ENCODE data around the gene AP5S1.

The AP5S1 gene

DNA sequence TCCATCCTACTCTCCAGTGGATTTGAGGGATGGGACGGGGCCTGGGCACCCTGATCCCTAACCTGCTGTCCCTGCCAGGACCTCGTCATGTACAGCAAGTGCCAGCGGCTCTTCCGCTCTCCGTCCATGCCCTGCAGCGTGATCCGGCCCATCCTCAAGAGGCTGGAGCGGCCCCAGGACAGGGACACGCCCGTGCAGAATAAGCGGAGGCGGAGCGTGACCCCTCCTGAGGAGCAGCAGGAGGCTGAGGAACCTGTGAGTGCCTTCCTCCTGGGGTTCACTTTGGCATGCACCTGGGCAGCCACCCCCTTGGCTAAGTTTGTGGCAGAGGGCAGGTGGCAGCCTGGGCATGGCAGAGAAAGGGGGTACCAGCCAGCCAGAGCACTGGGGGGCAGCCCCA is 18.5 kb upstream of the AP5S1 start:
- no peak for FAIRE-seq
- no peak for DNase-seq (ENCODE audit: insufficient read length)
- no peak for TF ChIP-seq POLR2A (IDR thresholded peaks at IDR 0.05; ENCODE audit: low read depth, low read length)
- TF ChIP-seq TAF1 (IDR thresholded peaks at IDR 0.05; ENCODE audit: borderline replicate concordance, low read depth, low read length), result no peak
- no peak for TF ChIP-seq POLR2AphosphoS5 (IDR thresholded peaks at IDR 0.05; ENCODE audit: low read depth, low read length)

DNA sequence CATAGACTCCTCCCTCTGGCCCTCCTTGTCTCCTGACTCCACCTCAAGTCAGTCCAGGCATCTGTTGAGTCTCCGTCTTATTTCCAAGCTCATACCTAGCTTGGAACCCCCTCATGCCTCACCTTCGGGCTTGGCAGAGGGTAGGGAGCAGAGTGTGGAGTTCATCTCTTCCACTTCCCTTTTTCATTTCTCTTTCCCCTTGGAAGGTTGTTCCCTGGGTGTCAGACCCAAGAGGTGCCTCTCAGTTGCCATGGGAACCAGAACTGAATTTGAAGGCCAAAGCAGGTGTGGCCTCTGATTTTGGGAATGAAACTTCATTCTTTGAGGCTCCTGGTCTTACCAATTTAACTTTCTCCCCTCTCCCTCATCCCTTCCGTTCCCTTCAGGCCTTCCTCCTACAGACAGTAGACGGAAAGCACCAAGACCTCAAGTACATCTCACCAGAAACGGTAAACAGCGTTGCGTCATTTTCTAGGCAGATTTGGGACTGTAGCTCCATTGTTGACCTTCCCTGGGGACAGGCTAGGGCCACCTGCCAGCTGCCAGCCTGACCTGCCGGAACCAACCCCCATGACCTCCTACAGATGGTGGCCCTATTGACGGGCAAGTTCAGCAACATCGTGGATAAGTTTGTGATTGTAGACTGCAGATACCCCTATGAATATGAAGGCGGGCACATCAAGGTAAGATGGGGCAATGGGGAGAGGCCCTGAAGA is 17.7 kb upstream of the AP5S1 start:
- TF ChIP-seq POLR2A (IDR thresholded peaks at IDR 0.05; ENCODE audit: low read depth, low read length) (no peak), POLR2AphosphoS5 (IDR thresholded peaks at IDR 0.05; ENCODE audit: low read depth, low read length) (no peak), TAF1 (IDR thresholded peaks at IDR 0.05; ENCODE audit: borderline replicate concordance, low read depth, low read length) (no peak)
- FAIRE-seq (no peak), DNase-seq (ENCODE audit: insufficient read length) (no peak)

DNA sequence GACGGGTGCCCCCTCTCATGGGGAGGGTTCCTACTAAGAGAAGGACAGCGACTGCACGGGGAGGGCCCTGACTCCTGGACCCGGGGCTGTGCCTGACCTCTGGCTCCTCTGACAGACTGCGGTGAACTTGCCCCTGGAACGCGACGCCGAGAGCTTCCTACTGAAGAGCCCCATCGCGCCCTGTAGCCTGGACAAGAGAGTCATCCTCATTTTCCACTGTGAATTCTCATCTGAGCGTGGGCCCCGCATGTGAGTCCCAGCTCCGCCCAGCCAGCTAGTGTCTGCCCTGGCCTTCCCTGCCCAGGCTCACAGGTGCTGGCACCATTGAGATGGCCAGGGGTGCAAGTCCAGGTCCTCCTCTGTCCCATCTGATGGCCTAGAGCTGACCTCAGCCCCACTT is 17.1 kb upstream of the AP5S1 start:
- no peak for TF ChIP-seq TAF1 (IDR thresholded peaks at IDR 0.05; ENCODE audit: borderline replicate concordance, low read depth, low read length)
- TF ChIP-seq POLR2A (IDR thresholded peaks at IDR 0.05; ENCODE audit: low read depth, low read length), result no peak
- no peak for TF ChIP-seq POLR2AphosphoS5 (IDR thresholded peaks at IDR 0.05; ENCODE audit: low read depth, low read length)
- DNase-seq (ENCODE audit: insufficient read length) (no peak), FAIRE-seq (no peak)

DNA sequence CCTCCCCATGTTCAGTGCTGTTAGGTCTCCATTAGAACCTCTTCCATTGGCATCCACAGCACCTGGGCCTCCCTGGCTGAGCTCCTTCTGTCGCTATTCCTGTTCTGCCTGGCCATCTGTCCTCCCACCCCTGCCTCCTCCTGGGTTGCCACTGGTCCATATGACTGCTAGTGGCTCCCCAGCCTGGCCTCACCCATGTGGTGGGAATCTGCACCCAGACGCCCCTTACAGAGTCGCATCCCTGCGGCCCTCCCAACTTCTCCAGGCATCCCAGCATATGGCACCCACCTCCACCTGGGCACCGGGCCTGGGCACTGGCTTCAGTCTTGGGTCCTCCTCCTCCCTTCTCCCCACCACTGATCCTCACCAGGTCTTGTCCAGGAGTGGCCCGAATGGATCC is 16.5 kb upstream of the AP5S1 start:
- DNase-seq (ENCODE audit: insufficient read length) (no peak), FAIRE-seq (no peak)
- TF ChIP-seq POLR2A (IDR thresholded peaks at IDR 0.05; ENCODE audit: low read depth, low read length) (no peak), POLR2AphosphoS5 (IDR thresholded peaks at IDR 0.05; ENCODE audit: low read depth, low read length) (no peak), TAF1 (IDR thresholded peaks at IDR 0.05; ENCODE audit: borderline replicate concordance, low read depth, low read length) (no peak)

DNA sequence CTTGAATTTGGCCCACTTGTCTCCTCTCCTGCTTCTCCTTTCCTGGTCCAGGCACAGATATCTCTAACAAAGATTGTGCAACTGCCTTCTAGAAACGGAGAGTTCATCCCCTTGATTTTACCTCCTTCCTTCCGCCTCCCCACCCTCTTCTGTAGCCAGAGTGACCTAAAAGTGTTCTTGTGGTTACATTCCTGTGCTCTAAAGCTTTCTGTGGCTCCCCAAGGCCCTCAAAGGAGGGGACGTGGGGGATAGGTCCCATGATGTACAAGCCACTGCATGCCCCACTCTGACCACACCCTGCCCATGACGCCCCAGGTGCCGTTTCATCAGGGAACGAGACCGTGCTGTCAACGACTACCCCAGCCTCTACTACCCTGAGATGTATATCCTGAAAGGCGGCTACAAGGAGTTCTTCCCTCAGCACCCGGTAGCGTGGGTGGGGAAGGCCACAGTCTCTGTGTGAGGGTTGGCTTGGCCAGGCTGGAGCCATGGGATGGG is 16.0 kb upstream of the AP5S1 start:
- no peak for FAIRE-seq
- no peak for TF ChIP-seq POLR2A (IDR thresholded peaks at IDR 0.05; ENCODE audit: low read depth, low read length)
- no peak for TF ChIP-seq TAF1 (IDR thresholded peaks at IDR 0.05; ENCODE audit: borderline replicate concordance, low read depth, low read length)
- no peak for TF ChIP-seq POLR2AphosphoS5 (IDR thresholded peaks at IDR 0.05; ENCODE audit: low read depth, low read length)
- no peak for DNase-seq (ENCODE audit: insufficient read length)

DNA sequence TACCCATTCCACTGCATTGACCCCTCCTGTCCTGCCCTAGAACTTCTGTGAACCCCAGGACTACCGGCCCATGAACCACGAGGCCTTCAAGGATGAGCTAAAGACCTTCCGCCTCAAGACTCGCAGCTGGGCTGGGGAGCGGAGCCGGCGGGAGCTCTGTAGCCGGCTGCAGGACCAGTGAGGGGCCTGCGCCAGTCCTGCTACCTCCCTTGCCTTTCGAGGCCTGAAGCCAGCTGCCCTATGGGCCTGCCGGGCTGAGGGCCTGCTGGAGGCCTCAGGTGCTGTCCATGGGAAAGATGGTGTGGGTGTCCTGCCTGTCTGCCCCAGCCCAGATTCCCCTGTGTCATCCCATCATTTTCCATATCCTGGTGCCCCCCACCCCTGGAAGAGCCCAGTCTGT is 15.6 kb upstream of the AP5S1 start:
- DNase-seq (ENCODE audit: insufficient read length) (no peak), FAIRE-seq (no peak)
- no peak for TF ChIP-seq TAF1 (IDR thresholded peaks at IDR 0.05; ENCODE audit: borderline replicate concordance, low read depth, low read length)
- no peak for TF ChIP-seq POLR2AphosphoS5 (IDR thresholded peaks at IDR 0.05; ENCODE audit: low read depth, low read length)
- TF ChIP-seq POLR2A (IDR thresholded peaks at IDR 0.05; ENCODE audit: low read depth, low read length), result no peak

DNA sequence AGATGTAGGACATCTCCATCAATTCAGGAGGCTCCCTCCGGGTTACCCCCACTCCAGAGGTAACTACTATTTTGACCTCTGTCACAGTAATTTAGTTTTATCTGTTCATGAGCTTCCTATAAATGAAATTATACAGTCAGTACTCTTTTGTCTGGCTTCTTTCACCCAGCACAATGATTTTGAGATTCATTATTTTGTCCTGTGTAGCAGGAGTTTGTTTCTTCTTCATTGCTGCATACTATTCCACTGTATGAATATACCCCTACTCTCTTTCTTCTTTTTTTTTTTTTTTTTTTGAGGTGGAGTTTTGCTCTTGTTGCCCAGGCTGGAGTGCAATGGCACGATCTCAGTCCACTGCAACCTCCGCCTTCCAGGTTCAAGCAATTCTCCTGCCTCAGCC is 11.8 kb upstream of the AP5S1 start:
- TF ChIP-seq TAF1 (IDR thresholded peaks at IDR 0.05; ENCODE audit: borderline replicate concordance, low read depth, low read length) (no peak), POLR2A (IDR thresholded peaks at IDR 0.05; ENCODE audit: low read depth, low read length) (no peak), POLR2AphosphoS5 (IDR thresholded peaks at IDR 0.05; ENCODE audit: low read depth, low read length) (no peak)
- no peak for FAIRE-seq
- DNase-seq (ENCODE audit: insufficient read length), result no peak

DNA sequence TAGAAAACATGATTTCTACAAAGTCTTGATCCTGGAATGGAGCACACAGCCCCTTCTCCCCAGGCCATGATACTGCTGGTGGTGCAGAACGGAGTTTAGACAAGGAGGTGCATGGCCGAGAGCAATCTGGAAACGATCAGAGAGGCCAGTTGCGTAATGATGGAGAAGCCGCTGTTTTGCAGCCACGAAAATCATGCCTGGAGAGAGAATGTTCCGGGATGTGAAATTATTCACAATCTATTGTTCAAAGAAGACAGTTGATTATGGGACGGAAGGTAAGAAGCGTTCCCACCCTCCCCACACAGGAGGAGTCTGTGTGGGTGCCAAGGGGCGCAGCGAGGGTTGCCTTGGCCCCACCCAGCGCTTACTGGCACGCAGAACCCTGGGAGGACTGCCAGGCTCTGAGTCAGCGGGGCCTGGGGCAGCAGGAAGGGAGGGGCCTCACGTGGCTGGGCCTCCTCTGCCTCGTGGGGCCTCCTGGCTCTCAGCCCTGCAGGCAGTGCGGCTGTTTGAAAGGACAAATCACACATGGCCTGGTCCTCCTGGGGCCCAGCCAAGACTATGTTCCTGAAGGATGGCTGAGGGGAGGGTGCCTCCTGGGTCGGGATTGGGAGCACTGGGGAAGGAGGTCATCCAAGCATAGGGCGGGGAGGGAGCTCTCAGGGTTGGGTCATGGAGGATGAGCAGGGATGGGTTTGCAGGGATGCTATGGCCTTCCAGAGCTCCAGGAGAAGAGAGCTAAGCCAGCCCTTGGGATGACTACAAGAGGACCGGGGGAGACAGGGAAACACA is 8.7 kb upstream of the AP5S1 start:
- FAIRE-seq (no peak), DNase-seq (ENCODE audit: insufficient read length) (no peak)
- TF ChIP-seq TAF1 (IDR thresholded peaks at IDR 0.05; ENCODE audit: borderline replicate concordance, low read depth, low read length) (no peak), POLR2A (IDR thresholded peaks at IDR 0.05; ENCODE audit: low read depth, low read length) (no peak), POLR2AphosphoS5 (IDR thresholded peaks at IDR 0.05; ENCODE audit: low read depth, low read length) (no peak)

DNA sequence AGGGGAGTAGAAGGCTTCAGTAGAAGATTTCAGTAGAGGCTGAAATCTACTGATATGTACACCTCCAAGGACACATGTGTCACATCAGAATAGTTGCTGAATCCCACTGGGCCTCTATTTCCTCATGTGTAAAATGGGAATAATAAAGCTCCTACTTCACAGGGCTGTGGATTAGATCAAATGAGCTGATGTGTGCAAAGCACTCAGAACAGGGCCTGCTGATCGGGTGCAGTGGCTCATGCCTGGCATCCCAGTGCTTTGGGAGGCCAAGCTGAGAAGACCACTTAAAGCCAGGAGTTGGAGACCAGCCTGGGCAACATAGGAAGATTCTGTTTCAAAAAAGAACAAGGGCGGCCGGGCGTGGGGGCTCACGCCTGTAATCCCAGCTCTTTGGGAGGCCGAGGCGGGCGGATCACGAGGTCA is 8.1 kb upstream of the AP5S1 start:
- no peak for TF ChIP-seq POLR2AphosphoS5 (IDR thresholded peaks at IDR 0.05; ENCODE audit: low read depth, low read length)
- TF ChIP-seq TAF1 (IDR thresholded peaks at IDR 0.05; ENCODE audit: borderline replicate concordance, low read depth, low read length), result no peak
- FAIRE-seq (no peak), DNase-seq (ENCODE audit: insufficient read length) (no peak)

DNA sequence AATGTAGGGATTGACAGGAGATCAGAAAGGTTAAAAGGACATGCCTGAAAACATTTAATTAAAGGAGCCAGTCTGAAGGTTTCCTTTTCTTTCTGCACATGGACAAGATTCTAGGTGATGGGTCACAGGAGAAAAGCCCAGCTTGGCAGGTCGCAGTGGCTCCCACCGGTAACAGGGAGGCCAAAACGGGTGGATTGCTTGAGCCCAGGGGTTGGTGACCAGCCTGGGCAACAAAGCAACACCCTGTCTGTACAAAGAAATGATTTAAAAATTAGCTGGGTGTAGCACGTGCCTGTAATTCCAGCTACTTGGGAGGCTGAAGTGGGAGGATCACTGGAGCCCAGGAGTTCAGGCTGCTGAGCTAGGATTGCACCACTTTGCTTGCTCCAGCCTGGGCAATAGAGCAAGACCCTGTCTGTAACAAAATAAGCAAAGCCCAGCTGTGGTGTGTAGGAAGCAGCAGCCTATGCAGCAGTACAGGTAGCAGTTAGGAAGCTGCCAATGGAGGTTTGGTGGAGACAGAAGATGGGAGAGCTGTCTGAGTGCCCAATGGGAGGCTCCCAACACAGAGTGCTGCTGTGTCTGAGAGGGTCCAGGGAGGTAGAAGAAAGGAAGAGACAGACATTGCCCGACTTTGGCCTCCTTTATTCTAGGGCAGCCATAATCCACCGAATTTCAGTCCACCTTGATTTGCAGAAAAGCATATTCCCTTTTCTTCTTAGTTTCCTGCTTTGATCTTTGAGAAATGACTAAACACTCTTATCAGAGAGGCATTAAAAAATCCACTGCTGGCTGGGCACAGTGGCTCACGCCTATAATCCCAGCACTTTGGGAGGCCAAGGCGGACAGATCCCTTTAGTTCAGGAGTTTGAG is 7.1 kb upstream of the AP5S1 start:
- no peak for FAIRE-seq
- TF ChIP-seq TAF1 (IDR thresholded peaks at IDR 0.05; ENCODE audit: borderline replicate concordance, low read depth, low read length), result no peak
- no peak for TF ChIP-seq POLR2A (IDR thresholded peaks at IDR 0.05; ENCODE audit: low read depth, low read length)
- no peak for TF ChIP-seq POLR2AphosphoS5 (IDR thresholded peaks at IDR 0.05; ENCODE audit: low read depth, low read length)
- DNase-seq (ENCODE audit: insufficient read length), result no peak
